Measurements from ENCODE around the gene SMIM33. TPM values are rescaled to one million over a fixed set of nuclear protein-coding genes. Genes with fewer than 3 reads are reported as not detected.
"Not testable (repeated sequence)": the region's sequence is repeated elsewhere in the genome, so short reads cannot be mapped to it uniquely, and the experiment has no call there.

The SMIM33 gene
- total and polyA plus RNA-seq, 2 of the 13 experiments (the other 11 are each of a cell fraction or from before 2014, with no cell fraction given), result not detected

GRCh38 chr5:139503036-139503817 lies 32.4 kb downstream of the SMIM33 start (continued):
- TF ChIP-seq HMGXB4 (CRISPR knock-in tag; IDR thresholded peaks at IDR 0.05; ENCODE audit: borderline replicate concordance in 1 of 2, low read depth in 1 of 2) (0 out of 4 replicates have a peak, but pooled peaks of 1 of the 2 experiments have one; percentile 37), ZNF800 (CRISPR knock-in tag; IDR thresholded peaks at IDR 0.05) (peak; percentile 64; the same call in 1 of the 2 replicates), ARID4A (CRISPR knock-in tag; IDR thresholded peaks at IDR 0.05; ENCODE audit: borderline replicate concordance) (peak; percentile 45), ATF7-NPFF (CRISPR knock-in tag; IDR thresholded peaks at IDR 0.05; ENCODE audit: low read depth) (peak; percentile 22; the same call in 1 of the 2 replicates), NFIC (IDR thresholded peaks at IDR 0.05; ENCODE audit: low read length) (0 out of 2 replicates have a peak, but pooled peaks have one; percentile 13), POLR2A (IDR thresholded peaks at IDR 0.05; ENCODE audit: insufficient read depth in 1 of 2, low read depth in 2 of 2, low read length in 2 of 2) (peak; percentile 88 to 95), ZBTB40 (CRISPR knock-in tag; IDR thresholded peaks at IDR 0.05) (0 out of 2 replicates have a peak, but pooled peaks have one; percentile 61), ZNF256 (CRISPR knock-in tag; conservative IDR thresholded peaks at IDR 0.05) (0 out of 2 replicates have a peak, but pooled peaks have one; percentile 23), SRY (CRISPR knock-in tag; IDR thresholded peaks at IDR 0.05) (peak; percentile 77; the same call in 1 of the 2 replicates)
- TF ChIP-seq ZBTB40 (IDR thresholded peaks at IDR 0.05), result not testable (repeated sequence)

Data from HepG2 (cell line).